Measurements from ENCODE around the gene TXNRD3. TPM values are rescaled to one million over a fixed set of nuclear protein-coding genes. Genes with fewer than 3 reads are reported as not detected.

TXNRD3 gene
- total RNA-seq, 1 experiment from 2014 or later = 8.1 TPM

GRCh38 chr3:126671521-126671920 is 16.6 kb upstream of the TXNRD3 start:
- TF ChIP-seq CTCF (conservative IDR thresholded peaks at IDR 0.05) = no peak
- Histone ChIP-seq H2AK5ac (ENCODE audit: insufficient read length, low read length) (no peak overlapping the region), H3K27ac (ENCODE audit: insufficient read length, low read depth, low read length) (no peak overlapping the region), H3K79me2 (ENCODE audit: insufficient read depth, low read length) (no peaks in the 10 kb centered on the region), H3K23ac (ENCODE audit: insufficient read length, low read depth, low read length) (no peak overlapping the region), H4K91ac (ENCODE audit: insufficient read length, low read depth, low read length) (no peak overlapping the region), H4K8ac (replicated peaks; ENCODE audit: insufficient read length, low read depth, low read length) (no peak overlapping the region), H3T11ph (ENCODE audit: low read length) (no peak overlapping the region), H2BK5ac (ENCODE audit: insufficient read length, low read length) (no peak overlapping the region), H4K20me1 (ENCODE audit: control insufficient read depth, insufficient read depth, insufficient read length) (no peaks in the 10 kb centered on the region), H4K5ac (ENCODE audit: insufficient read length, low read depth, low read length) (no peak overlapping the region), H2BK20ac (ENCODE audit: low read depth, low read length, poor library complexity, severe bottlenecking) (no peak overlapping the region), H3K79me1 (ENCODE audit: insufficient read depth, low read depth, low read length, poor library complexity, severe bottlenecking) (no peaks in the 10 kb centered on the region), H3K18ac (ENCODE audit: insufficient read length, low read depth, low read length) (no peak overlapping the region), H3K56ac (ENCODE audit: insufficient read length, low read depth, low read length) (no peak overlapping the region), H3K9me3 (ENCODE audit: control insufficient read depth, low read depth, low read length) (no peaks in the 10 kb centered on the region), H3K4ac (ENCODE audit: low read depth, low read length) (no peak overlapping the region), H2BK12ac (ENCODE audit: insufficient read length, low read depth, low read length) (no peak overlapping the region), H3K27me3 (ENCODE audit: insufficient read depth, low read length) (no peaks in the 10 kb centered on the region), H3K4me1 (ENCODE audit: insufficient read depth, low read length) (no peaks in the 10 kb centered on the region), H2AFZ (ENCODE audit: low read length) (no peak overlapping the region), H3K4me2 (ENCODE audit: insufficient read depth, insufficient read length, low read length) (no peak overlapping the region), H3K14ac (ENCODE audit: insufficient read depth, low read length) (no peak overlapping the region), H2BK15ac (ENCODE audit: low read depth, low read length) (no peak overlapping the region), H3K9ac (ENCODE audit: extremely low read depth, insufficient read length, low read length) (no peak overlapping the region), H2BK120ac (ENCODE audit: low read depth, low read length, poor library complexity, severe bottlenecking) (no peak overlapping the region), H3K23me2 (ENCODE audit: insufficient read length, low read depth, low read length, poor library complexity, severe bottlenecking) (no peaks in the 10 kb centered on the region)
- Mint-ChIP-seq H3K36me3 (ENCODE audit: insufficient read depth in 1 of 3, low read depth in 3 of 3) (no peaks in the 10 kb centered on the region), H3K9me3 (peaks cover 6% of the 10 kb centered on the region in 2 experiments; a peak in 4 of 5 replicates), H3K27me3 (ENCODE audit: low read depth) (peaks cover 4% of the 10 kb centered on the region), H3K4me3 (no peak overlapping the region), H3K27ac (no peak overlapping the region), H3K4me1 (peaks cover 0 to 3% of the 10 kb centered on the region in 2 experiments; a peak in 1 of 4 replicates)
- WGBS (ENCODE audit: extremely low coverage, insufficient read length, low lambda C conversion rate) = no CpG with 5 or more reads among the region's 1 CpG
- DNase-seq = peak; percentile 20

Measured in H9 (cell line).